Naive B cell (primary cell): ENCODE measurements around the gene ARF1. TPM values are rescaled to one million over a fixed set of nuclear protein-coding genes. Genes with fewer than 3 reads are reported as not detected.

ENCODE experiments used
- polyA plus RNA-seq, 6 donors: library from polyadenylated mRNA; unstranded; fragments of 300-500 nt; fragmentation: Illumina TruSeq; gene quantifications; one replicate each; pipeline ENCODE4 v1.2.3, GENCODE V29; 2021; ENCODE audit warnings: low read depth in 6 of 6

ARF1 gene
- polyA plus RNA-seq, 6 donors from 2014 or later, result 412 to 563 (median 456) TPM

Other genes starting within 250 kb of the ARF1 start
- not detected for gene WNT9A, start 134.8 kb upstream of the ARF1 start, polyA plus RNA-seq
- not detected for gene WNT3A, start 75.7 kb upstream of the ARF1 start, polyA plus RNA-seq
- 10 to 100 TPM in 4 of 6 donors, 1 to 10 TPM in 2; 8.7 to 20.1 (median 13.1) TPM for gene C1orf35, start 20.6 kb downstream of the ARF1 start, polyA plus RNA-seq
- 100 to 1,000 TPM in 5 of 6 donors, 10 to 100 TPM in 1; 98.2 to 211 (median 121) TPM for gene MRPL55, start 26.6 kb downstream of the ARF1 start, polyA plus RNA-seq
- gene GUK1, start 57.6 kb downstream of the ARF1 start, polyA plus RNA-seq, result 100 to 1,000 TPM; 190 to 350 (median 220) TPM
- gene GJC2, start 67.2 kb downstream of the ARF1 start, polyA plus RNA-seq, result not detected
- gene IBA57, start 83.1 kb downstream of the ARF1 start, polyA plus RNA-seq, result 10 to 100 TPM in 1 of 6 donors, 1 to 10 TPM in 5; 2.0 to 11.7 (median 3.1) TPM
- gene OBSCN, start 125.3 kb downstream of the ARF1 start, polyA plus RNA-seq, result 1 to 10 TPM in 5 of 6 donors, under 1 TPM in 1; 0.78 to 2.5 (median 1.5) TPM